ENCODE measurements around the gene MID2.

- TF ChIP-seq CTCF (IDR thresholded peaks at IDR 0.05) (no peak), POLR2A (IDR thresholded peaks at IDR 0.05) (no peak)
Measured at GRCh38 chrX:107850422-107850765, 24.7 kb downstream of the MID2 start.
